ENCODE data around the gene MEF2A.

- TF ChIP-seq, protein P1, sequence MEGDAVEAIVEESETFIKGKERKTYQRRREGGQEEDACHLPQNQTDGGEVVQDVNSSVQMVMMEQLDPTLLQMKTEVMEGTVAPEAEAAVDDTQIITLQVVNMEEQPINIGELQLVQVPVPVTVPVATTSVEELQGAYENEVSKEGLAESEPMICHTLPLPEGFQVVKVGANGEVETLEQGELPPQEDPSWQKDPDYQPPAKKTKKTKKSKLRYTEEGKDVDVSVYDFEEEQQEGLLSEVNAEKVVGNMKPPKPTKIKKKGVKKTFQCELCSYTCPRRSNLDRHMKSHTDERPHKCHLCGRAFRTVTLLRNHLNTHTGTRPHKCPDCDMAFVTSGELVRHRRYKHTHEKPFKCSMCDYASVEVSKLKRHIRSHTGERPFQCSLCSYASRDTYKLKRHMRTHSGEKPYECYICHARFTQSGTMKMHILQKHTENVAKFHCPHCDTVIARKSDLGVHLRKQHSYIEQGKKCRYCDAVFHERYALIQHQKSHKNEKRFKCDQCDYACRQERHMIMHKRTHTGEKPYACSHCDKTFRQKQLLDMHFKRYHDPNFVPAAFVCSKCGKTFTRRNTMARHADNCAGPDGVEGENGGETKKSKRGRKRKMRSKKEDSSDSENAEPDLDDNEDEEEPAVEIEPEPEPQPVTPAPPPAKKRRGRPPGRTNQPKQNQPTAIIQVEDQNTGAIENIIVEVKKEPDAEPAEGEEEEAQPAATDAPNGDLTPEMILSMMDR (IDR thresholded peaks at IDR 0.05; ENCODE audit: borderline replicate concordance, extremely low read depth, low read length, poor library complexity, severe bottlenecking): no peak
- no peak for TF ChIP-seq EZH2 (IDR thresholded peaks at IDR 0.05; ENCODE audit: borderline replicate concordance, low read depth, low read length, severe bottlenecking)
These were observed 16.8 kb downstream of the MEF2A start for GRCh38 chr15:99582508-99582960.
